DOHH2 (cell line): ENCODE results near the gene ATP9B.

Experiments used
- H3F3A ChIP-seq: fragments of 200-600 bp; sonication (generic), shearing (Covaris generic); 2 replicates; pipeline ENCODE4 v1.6.0; 2016; ENCODE audit warnings: antibody characterized with exemption, mild to moderate bottlenecking; ENCODE audit not compliant: control insufficient read depth, insufficient read depth
- H3K27ac ChIP-seq: fragments of 200-600 bp; sonication (generic); 2 replicates; pipeline ENCODE4 v1.5.1; 2014; ENCODE audit warnings: low read depth, mild to moderate bottlenecking, low read length, moderate library complexity
- H3K27me3 ChIP-seq: fragments of 200-600 bp; sonication (generic); 2 replicates; pipeline ENCODE4 v1.6.1; 2014; ENCODE audit warnings: mild to moderate bottlenecking, low read length, mixed read lengths; ENCODE audit not compliant: control insufficient read depth
- H3K36me3 ChIP-seq: fragments of 200-600 bp; sonication (generic); 2 replicates; pipeline ENCODE4 v1.6.1; 2014; ENCODE audit warnings: mild to moderate bottlenecking, low read length, moderate library complexity, mixed read lengths; ENCODE audit not compliant: control insufficient read depth
- H3K4me1 ChIP-seq: fragments of 200-600 bp; sonication (generic); 2 replicates; pipeline ENCODE4 v1.6.1; 2014; ENCODE audit warnings: mild to moderate bottlenecking, low read length, mixed read lengths; ENCODE audit not compliant: control insufficient read depth
- H3K4me2 ChIP-seq: fragments of 200-600 bp; sonication (generic); 2 replicates; pipeline ENCODE4 v1.6.0; 2014; ENCODE audit warnings: mild to moderate bottlenecking, low read length, moderate library complexity
- H3K4me3 ChIP-seq: fragments of 200-600 bp; sonication (generic); 2 replicates; pipeline ENCODE4 v1.5.1; 2014; ENCODE audit warnings: mild to moderate bottlenecking, low read length, mixed read lengths
- H3K79me2 ChIP-seq: fragments of 200-600 bp; sonication (generic); 2 replicates; pipeline ENCODE4 v1.6.1; 2014; ENCODE audit warnings: mild to moderate bottlenecking, low read length, mixed read lengths; ENCODE audit not compliant: control insufficient read depth
- H3K9me2 ChIP-seq: fragments of 200-600 bp; sonication (generic); replicated peaks from 2 replicates; pipeline ENCODE4 v1.6.1; 2014; ENCODE audit warnings: mild to moderate bottlenecking, low read length, mixed read lengths; ENCODE audit not compliant: control insufficient read depth
- H3K9me3 ChIP-seq: fragments of 200-600 bp; sonication (generic); 2 replicates; pipeline ENCODE4 v1.6.1; 2014; ENCODE audit warnings: antibody characterized with exemption, low read length, mixed read lengths; ENCODE audit not compliant: control insufficient read depth, insufficient read depth
- H4K20me1 ChIP-seq: fragments of 200-600 bp; sonication (generic); 2 replicates; pipeline ENCODE4 v1.6.0; 2014; ENCODE audit warnings: low read depth, mild to moderate bottlenecking, antibody characterized with exemption, low read length, moderate library complexity; ENCODE audit not compliant: control insufficient read depth, insufficient read depth
- CTCF ChIP-seq: fragments of 200-600 bp; sonication (generic); IDR thresholded peaks from one replicate; pipeline ENCODE4 v1.5.1; 2014; ENCODE audit warnings: antibody characterized with exemption, mild to moderate bottlenecking, low read depth, low read length; ENCODE audit not compliant: poor library complexity, severe bottlenecking
- EZH2phosphoT487 ChIP-seq: fragments of 200-600 bp; sonication (generic); IDR thresholded peaks from 2 replicates; pipeline ENCODE4 v1.6.1; 2017; ENCODE audit warnings: borderline replicate concordance, mild to moderate bottlenecking, antibody characterized with exemption, low read length, moderate library complexity, mixed read lengths

Gene ATP9B

GRCh38 chr18:79133724-79134123 lies 64.5 kb downstream of the ATP9B start:
- Histone ChIP-seq H3K4me1 (no peaks in the 10 kb centered on the region), H3K4me2 (no peak overlapping the region), H3K9me2 (no peaks in the 10 kb centered on the region), H4K20me1 (no peaks in the 10 kb centered on the region), H3K4me3 (no peak overlapping the region), H3K36me3 (no peaks in the 10 kb centered on the region), H3K79me2 (no peaks in the 10 kb centered on the region), H3K9me3 (no peaks in the 10 kb centered on the region), H3K27me3 (no peaks in the 10 kb centered on the region), H3K27ac (no peak overlapping the region), H3F3A (no peaks in the 10 kb centered on the region)
- no peak for TF ChIP-seq EZH2phosphoT487
- no peak for TF ChIP-seq CTCF

GRCh38 chr18:79135924-79136323 lies 66.7 kb downstream of the ATP9B start:
- Histone ChIP-seq H3K9me2 (no peaks in the 10 kb centered on the region), H3K27ac (no peak overlapping the region), H3K79me2 (no peaks in the 10 kb centered on the region), H4K20me1 (no peaks in the 10 kb centered on the region), H3K4me2 (no peak overlapping the region), H3K4me3 (no peak overlapping the region), H3F3A (no peaks in the 10 kb centered on the region), H3K4me1 (no peaks in the 10 kb centered on the region), H3K36me3 (no peaks in the 10 kb centered on the region), H3K27me3 (no peaks in the 10 kb centered on the region), H3K9me3 (no peaks in the 10 kb centered on the region)
- TF ChIP-seq EZH2phosphoT487 (no peak), CTCF (no peak)

GRCh38 chr18:79136742-79137141 lies 67.5 kb downstream of the ATP9B start:
- H3K4me3 ChIP-seq = no peak overlapping the region
- no peak overlapping the region for H3K27ac ChIP-seq
- no peaks in the 10 kb centered on the region for H3K9me3 ChIP-seq
- H3K4me2 ChIP-seq = no peak overlapping the region
- H4K20me1 ChIP-seq = no peaks in the 10 kb centered on the region
- H3K36me3 ChIP-seq = no peaks in the 10 kb centered on the region
- H3F3A ChIP-seq = no peaks in the 10 kb centered on the region
- no peaks in the 10 kb centered on the region for H3K4me1 ChIP-seq
- H3K27me3 ChIP-seq = no peaks in the 10 kb centered on the region
- TF ChIP-seq CTCF (no peak), EZH2phosphoT487 (no peak)
- H3K79me2 ChIP-seq = no peaks in the 10 kb centered on the region
- H3K9me2 ChIP-seq = no peaks in the 10 kb centered on the region

- H3K9me3 ChIP-seq = no peaks in the 10 kb centered on the region
- no peaks in the 10 kb centered on the region for H3K36me3 ChIP-seq
- no peaks in the 10 kb centered on the region for H3K4me1 ChIP-seq
- H3K9me2 ChIP-seq = no peaks in the 10 kb centered on the region
- no peak overlapping the region for H3K4me3 ChIP-seq
- H4K20me1 ChIP-seq = no peaks in the 10 kb centered on the region
- H3F3A ChIP-seq = no peaks in the 10 kb centered on the region
- H3K79me2 ChIP-seq = no peaks in the 10 kb centered on the region
- TF ChIP-seq CTCF (no peak), EZH2phosphoT487 (no peak)
- H3K27me3 ChIP-seq = no peaks in the 10 kb centered on the region
- H3K4me2 ChIP-seq = no peak overlapping the region
- H3K27ac ChIP-seq = no peak overlapping the region
These were observed 70.0 kb downstream of the ATP9B start for GRCh38 chr18:79139206-79139605.
